Measurements from ENCODE around the gene ASB8.
"Not testable (repeated sequence)": the region's sequence is repeated elsewhere in the genome, so short reads cannot be mapped to it uniquely, and the experiment has no call there.

ASB8 gene

GRCh38 chr12:48131517-48131916 lies 25.8 kb downstream of the ASB8 start:
- DNase-seq: no peak

GRCh38 chr12:48129376-48129775 lies 27.9 kb downstream of the ASB8 start:
- no peak for DNase-seq

GRCh38 chr12:48128800-48129199 lies 28.5 kb downstream of the ASB8 start:
- DNase-seq: no peak

- DNase-seq: no peak
Observed at GRCh38 chr12:48126953-48127630, 30.2 kb downstream of the ASB8 start.

GRCh38 chr12:48125985-48126384 lies 31.3 kb downstream of the ASB8 start:
- no peak for DNase-seq

GRCh38 chr12:48125542-48125941 lies 31.8 kb downstream of the ASB8 start:
- not testable (repeated sequence) for DNase-seq

- DNase-seq: no peak
Observed at GRCh38 chr12:48123169-48123568, 34.1 kb downstream of the ASB8 start.

- no peak for DNase-seq
Observed at GRCh38 chr12:48122065-48122834, 35.1 kb downstream of the ASB8 start.

- no peak for DNase-seq
Observed at GRCh38 chr12:48121522-48121921, 35.8 kb downstream of the ASB8 start.

GRCh38 chr12:48119834-48120195 lies 37.5 kb downstream of the ASB8 start:
- DNase-seq: no peak

- DNase-seq: peak; percentile 42
Observed at GRCh38 chr12:48119078-48119833, 38.1 kb downstream of the ASB8 start, which contains the start of gene PFKM. TSS of gene PFKM (plus strand) at chr12:48119364. CDS start at chr12:48122775, 3,411 bp downstream.

GRCh38 chr12:48118284-48118871 lies 38.9 kb downstream of the ASB8 start:
- no peak for DNase-seq

GRCh38 chr12:48115957-48116356 lies 41.4 kb downstream of the ASB8 start:
- no peak for DNase-seq

GRCh38 chr12:48111312-48111693 lies 46.0 kb downstream of the ASB8 start:
- not testable (repeated sequence) for DNase-seq

GRCh38 chr12:48110691-48111311 lies 46.5 kb downstream of the ASB8 start:
- no peak for DNase-seq

- DNase-seq: no peak
Observed at GRCh38 chr12:48109424-48109823, 47.9 kb downstream of the ASB8 start.

- no peak for DNase-seq
Observed at GRCh38 chr12:48106681-48107613, 50.4 kb downstream of the ASB8 start.

- DNase-seq: peak; percentile 86
Observed at GRCh38 chr12:48105867-48106680, 51.2 kb downstream of the ASB8 start, which contains the start of gene SENP1. TSS of gene SENP1 (minus strand) at chr12:48106079. CDS start at chr12:48101472, 4,607 bp downstream.

- DNase-seq: peak; percentile 36
Observed at GRCh38 chr12:48105321-48105866, 51.9 kb downstream of the ASB8 start.

GRCh38 chr12:48104531-48104930 lies 52.8 kb downstream of the ASB8 start:
- no peak for DNase-seq

Data from activated gamma-delta T cell treated with Interleukin-2 at 50 U/mL for 16 hours (primary cell).